Pancreas (tissue), 10 donors: ENCODE results near the gene RAB4B. TPM values are rescaled to one million over a fixed set of nuclear protein-coding genes. Genes with fewer than 3 reads are reported as not detected.

Experiments used
- ATAC-seq, 4 donors: fragments of 200-7000 bp; cut with Tn5 transposase; one replicate each; pipeline versions ENCODE4 v1.8.0 to v1.9.1; 2020; ENCODE audit warnings: mild to moderate bottlenecking in 4 of 4, moderate library complexity in 4 of 4
- DNase-seq, 6 donors: peaks; one replicate each; pipeline ENCODE4 v3.0.0-alpha.2; 2020
- FAIRE-seq: peaks from 2 replicates; lab custom pipeline; 2012; peaks lifted over from hg19 to GRCh38; lab: Jason Lieb, UNC
- H3K27ac ChIP-seq, 4 donors: fragments of 200-600 bp; sonication (generic); 1 replicate in 3 of 4; 2 replicates in 1 of 4; pipeline versions ENCODE4 v1.5.0 to v1.8.0; 2020
- H3K27me3 ChIP-seq, 4 donors: fragments of 200-600 bp; one replicate each; pipeline ENCODE4 v1.8.0; 2021
- H3K36me3 ChIP-seq, 3 donors: fragments of 200-600 bp; sonication (generic) in 1 of 3; one replicate each; pipeline versions ENCODE4 v1.5.0 to v1.8.0; 2020 to 2021
- H3K4me1 ChIP-seq, 3 donors: fragments of 200-600 bp; one replicate each; pipeline ENCODE4 v1.8.0; 2021
- H3K4me3 ChIP-seq, 4 donors: fragments of 200-600 bp; sonication (generic) in 2 of 4; one replicate each; pipeline versions ENCODE4 v1.5.0 to v1.8.0; 2020 to 2021
- H3K9me3 ChIP-seq, 4 donors: fragments of 200-600 bp; one replicate each; pipeline ENCODE4 v1.8.0; 2021
- CTCF ChIP-seq, 4 donors: fragments of 200-600 bp; sonication (generic) in 3 of 4; IDR thresholded peaks; one replicate each; pipeline versions ENCODE4 v1.5.0 to v1.8.0; 2021; ENCODE audit warnings: antibody characterized with exemption in 4 of 4
- WGBS, 2 donors: extraction: QIAGEN DNeasy Blood & Tissue Kit; methylation state at CpG; one replicate each; pipeline ENCODE4 v1.1.7; 2013; 5-methylcytosine and 5-hydroxymethylcytosine counted together
- intact Hi-C, 3 donors: fragments of 100-400 bp; cut with DNase I; formaldehyde crosslinking; loops; one replicate each; pipeline versions ENCODE4 v1.11.1 to v1.14.2; 2022
- polyA plus RNA-seq, 2 donors: library from polyadenylated mRNA; stranded (reverse); fragments of 200-250 nt; gene quantifications; one replicate each; pipeline ENCODE4 v1.2.3, GENCODE V29; 2013
- total RNA-seq, 6 donors: library from RNA; stranded (reverse); fragmentation: NEBNext Ultra II Directional in 4 of 6; extraction: Animal tissue kit (Norgen Biotek cat#: 25700) in 4 of 6; gene quantifications; one replicate each; pipeline versions ENCODE4 v1.2.1 to v1.2.4, GENCODE V29; 2021 to 2023
- donor health status: healthy with polysubstance abuse.
- donor health status: DM: no; HTN: no; CAD: no; lungs with moderate emphysema.
- donor health status: DM: no; HTN: no; CAD: no.
- donor health status: control.
- donor health status: control.
- donor health status: Bipolar disorder and iron deficiency.
- donor health status: DM: yes; HTN: yes; CAD: no.
- donor health status: DM: no; HTN: no; CAD: no.
- donor health status: DM: no; HTN: no; CAD: no.
- donor health status: DM: yes; HTN: yes; CAD: no.

Gene RAB4B
- total and polyA plus RNA-seq, 8 donors = 5.0 to 45.8 (median 10.5) TPM

GRCh38 chr19:40736661-40737060 lies 41.4 kb upstream of the RAB4B start:
- ATAC-seq (no peak), DNase-seq (no peak), FAIRE-seq (no peak)
- H3K27me3 ChIP-seq = no peaks in the 10 kb centered on the region
- H3K4me3 ChIP-seq = no peak overlapping the region
- no peak overlapping the region for H3K27ac ChIP-seq
- no peak for TF ChIP-seq CTCF (IDR thresholded peaks at IDR 0.05)
- no peaks in the 10 kb centered on the region for H3K4me1 ChIP-seq
- WGBS, 2 donors = 91 to 98% methylated on average over 6 to 9 of the region's 9 CpGs
- H3K9me3 ChIP-seq = no peaks in the 10 kb centered on the region
- intact Hi-C loops = no loop called here
- peaks cover 6 to 68% (median 30%) of the 10 kb centered on the region in 3 donors for H3K36me3 ChIP-seq

GRCh38 chr19:40737102-40737644 lies 40.9 kb upstream of the RAB4B start:
- Histone ChIP-seq H3K4me1 (no peaks in the 10 kb centered on the region), H3K27me3 (no peaks in the 10 kb centered on the region), H3K27ac (no peak overlapping the region), H3K9me3 (no peaks in the 10 kb centered on the region), H3K4me3 (no peak overlapping the region), H3K36me3 (peaks cover 6 to 65% (median 30%) of the 10 kb centered on the region in 3 donors)
- intact Hi-C loops = no loop called here
- WGBS, 2 donors = 87 to 92% methylated on average over 9 of the region's 9 CpGs
- no peak for ATAC-seq
- no peak for FAIRE-seq
- TF ChIP-seq CTCF (IDR thresholded peaks at IDR 0.05) = no peak
- DNase-seq = no peak

GRCh38 chr19:40739030-40739839 lies 38.8 kb upstream of the RAB4B start:
- H3K27ac ChIP-seq = no peak overlapping the region
- no peak overlapping the region for H3K4me3 ChIP-seq
- H3K4me1 ChIP-seq = no peaks in the 10 kb centered on the region
- 81 to 82% methylated on average over 22 of the region's 22 CpGs for WGBS, 2 donors
- no peak for TF ChIP-seq CTCF (IDR thresholded peaks at IDR 0.05)
- H3K36me3 ChIP-seq = peaks cover 0 to 45% (median 21%) of the 10 kb centered on the region in 3 donors
- no peaks in the 10 kb centered on the region for H3K27me3 ChIP-seq
- no peak for DNase-seq
- H3K9me3 ChIP-seq = no peaks in the 10 kb centered on the region
- intact Hi-C loops = no loop called here
- ATAC-seq = no peak
- FAIRE-seq = no peak

GRCh38 chr19:40739871-40740703 lies 38.0 kb upstream of the RAB4B start:
- H3K27ac ChIP-seq = no peak overlapping the region

More at GRCh38 chr19:40739871-40740703, 38.0 kb upstream of the RAB4B start:
- no peak for DNase-seq
- Histone ChIP-seq H3K4me1 (no peaks in the 10 kb centered on the region), H3K9me3 (no peaks in the 10 kb centered on the region), H3K27me3 (no peaks in the 10 kb centered on the region), H3K4me3 (no peak overlapping the region), H3K36me3 (peaks cover 0 to 36% (median 21%) of the 10 kb centered on the region in 3 donors)
- no peak for ATAC-seq
- no peak for TF ChIP-seq CTCF (IDR thresholded peaks at IDR 0.05)
- 85 to 92% methylated on average over 15 to 16 of the region's 16 CpGs for WGBS, 2 donors
- no peak for FAIRE-seq
- intact Hi-C loops = no loop called here
